Measurements from ENCODE around the gene RALGAPA2. TPM values are rescaled to one million over a fixed set of nuclear protein-coding genes. Genes with fewer than 3 reads are reported as not detected.

The RALGAPA2 gene
- total and polyA plus RNA-seq, 8 donors: 9.6 to 41.7 (median 24.5) TPM

DNA sequence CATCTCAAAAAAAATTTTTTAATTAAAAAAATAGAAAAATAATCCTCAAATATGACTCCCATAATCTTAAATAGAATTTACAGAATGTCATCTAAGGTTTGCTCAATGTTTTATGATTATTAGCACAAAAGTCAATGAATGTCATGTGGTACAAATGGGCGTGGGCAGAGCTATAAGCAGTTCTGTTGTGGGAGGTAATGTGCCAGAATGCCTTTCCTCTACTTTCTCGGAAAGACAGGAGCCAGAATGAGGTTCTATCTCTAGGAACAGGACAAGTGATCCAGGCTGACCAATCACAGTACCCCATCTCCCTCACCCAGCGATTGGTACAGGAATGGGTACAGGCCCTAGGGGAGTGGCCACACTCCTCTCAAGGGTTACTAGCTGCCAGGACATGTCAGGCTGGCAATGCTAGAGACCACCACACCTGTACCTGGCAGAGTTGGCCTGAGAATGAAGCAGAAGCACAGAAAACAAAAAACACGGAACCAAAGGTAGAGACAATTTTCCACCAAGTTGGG is 15.1 kb downstream of the RALGAPA2 start:
- peaks cover 13 to 31% (median 27%) of the 10 kb centered on the region in 3 donors for H3K4me1 ChIP-seq
- FAIRE-seq: no peak
- ATAC-seq: peak in 1 of 4 donors; percentile 23

DNA sequence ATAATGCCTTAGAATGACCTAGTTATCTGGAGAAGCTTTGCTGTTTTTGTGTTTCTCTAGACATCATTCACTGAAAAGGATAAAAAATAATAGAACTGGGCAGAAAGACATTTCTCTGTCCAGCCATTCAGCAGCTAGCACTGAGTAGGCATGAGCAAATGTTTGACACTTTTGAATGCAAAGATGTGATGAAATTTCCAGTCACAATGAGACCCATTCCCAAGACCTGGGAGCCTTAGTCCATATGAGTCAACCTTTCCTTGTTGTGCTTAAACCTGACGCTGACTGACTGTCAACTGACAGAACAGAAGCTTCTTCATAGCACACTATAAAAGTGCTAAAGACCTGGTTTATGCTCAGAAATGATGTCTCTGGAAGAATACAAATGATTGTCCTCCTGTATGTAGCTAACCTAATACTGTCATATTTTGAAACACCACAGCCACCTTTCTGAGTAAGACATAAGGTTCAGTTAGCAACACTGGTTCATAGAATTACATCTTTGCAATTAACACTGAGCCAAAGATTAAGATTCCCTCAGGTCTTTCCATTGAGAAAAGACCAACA is 17.1 kb downstream of the RALGAPA2 start:
- Histone ChIP-seq H3K4me3 (no peak overlapping the region), H3K36me3 (no peaks in the 10 kb centered on the region), H3K27ac (no peak overlapping the region), H3K4me1 (peaks cover 13 to 33% (median 27%) of the 10 kb centered on the region in 3 donors), H3K9me3 (no peaks in the 10 kb centered on the region), H3K27me3 (no peaks in the 10 kb centered on the region)
- WGBS, 2 donors: 87 to 100% methylated on average over 1 of the region's 1 CpG
- FAIRE-seq (no peak), DNase-seq (no peak), ATAC-seq (peak in 1 of 4 donors; percentile 26)
- intact Hi-C loops (cut with DNase I): no loop called here
- TF ChIP-seq, protein P1, sequence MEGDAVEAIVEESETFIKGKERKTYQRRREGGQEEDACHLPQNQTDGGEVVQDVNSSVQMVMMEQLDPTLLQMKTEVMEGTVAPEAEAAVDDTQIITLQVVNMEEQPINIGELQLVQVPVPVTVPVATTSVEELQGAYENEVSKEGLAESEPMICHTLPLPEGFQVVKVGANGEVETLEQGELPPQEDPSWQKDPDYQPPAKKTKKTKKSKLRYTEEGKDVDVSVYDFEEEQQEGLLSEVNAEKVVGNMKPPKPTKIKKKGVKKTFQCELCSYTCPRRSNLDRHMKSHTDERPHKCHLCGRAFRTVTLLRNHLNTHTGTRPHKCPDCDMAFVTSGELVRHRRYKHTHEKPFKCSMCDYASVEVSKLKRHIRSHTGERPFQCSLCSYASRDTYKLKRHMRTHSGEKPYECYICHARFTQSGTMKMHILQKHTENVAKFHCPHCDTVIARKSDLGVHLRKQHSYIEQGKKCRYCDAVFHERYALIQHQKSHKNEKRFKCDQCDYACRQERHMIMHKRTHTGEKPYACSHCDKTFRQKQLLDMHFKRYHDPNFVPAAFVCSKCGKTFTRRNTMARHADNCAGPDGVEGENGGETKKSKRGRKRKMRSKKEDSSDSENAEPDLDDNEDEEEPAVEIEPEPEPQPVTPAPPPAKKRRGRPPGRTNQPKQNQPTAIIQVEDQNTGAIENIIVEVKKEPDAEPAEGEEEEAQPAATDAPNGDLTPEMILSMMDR (IDR thresholded peaks at IDR 0.05): no peak

More for the DNA sequence above, 15.1 kb downstream of the RALGAPA2 start:
- Histone ChIP-seq H3K4me3 (no peak overlapping the region), H3K27ac (no peak overlapping the region), H3K27me3 (no peaks in the 10 kb centered on the region), H3K9me3 (no peaks in the 10 kb centered on the region), H3K36me3 (no peaks in the 10 kb centered on the region)
- TF ChIP-seq, protein P1 (IDR thresholded peaks at IDR 0.05): no peak
- 79 to 84% methylated on average over 4 of the region's 4 CpGs for WGBS, 2 donors
- intact Hi-C loops (cut with DNase I): no loop called here
- no peak for DNase-seq

DNA sequence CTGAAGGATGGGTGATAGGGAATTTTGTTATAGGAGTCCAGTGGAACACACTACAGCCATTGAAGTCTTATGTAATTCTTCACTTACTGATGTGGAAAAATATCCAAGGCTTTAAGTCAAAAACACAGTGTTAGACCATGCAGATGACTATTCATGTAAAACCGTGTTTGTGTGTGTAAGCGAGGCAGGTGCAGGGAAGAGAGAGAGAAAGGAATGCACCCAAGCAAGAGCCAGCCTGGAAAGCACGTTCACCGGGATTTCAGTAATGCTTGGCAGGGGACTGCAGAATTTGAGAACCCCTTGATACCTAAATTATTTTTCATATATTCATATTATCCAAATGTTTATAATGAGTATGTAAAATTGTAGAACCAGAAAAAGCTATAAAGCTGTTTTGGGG is 17.9 kb downstream of the RALGAPA2 start:
- H3K9me3 ChIP-seq: no peaks in the 10 kb centered on the region
- H3K4me1 ChIP-seq: peaks cover 13 to 32% (median 24%) of the 10 kb centered on the region in 3 donors
- FAIRE-seq (no peak), DNase-seq (no peak), ATAC-seq (peak in 1 of 4 donors; percentile 29)
- no peak overlapping the region for H3K27ac ChIP-seq
- no peak overlapping the region for H3K4me3 ChIP-seq
- intact Hi-C loops (cut with DNase I): no loop called here
- 60 to 74% methylated on average over 4 of the region's 4 CpGs for WGBS, 2 donors
- no peaks in the 10 kb centered on the region for H3K36me3 ChIP-seq
- no peaks in the 10 kb centered on the region for H3K27me3 ChIP-seq
- TF ChIP-seq, protein P1 (IDR thresholded peaks at IDR 0.05): no peak

DNA sequence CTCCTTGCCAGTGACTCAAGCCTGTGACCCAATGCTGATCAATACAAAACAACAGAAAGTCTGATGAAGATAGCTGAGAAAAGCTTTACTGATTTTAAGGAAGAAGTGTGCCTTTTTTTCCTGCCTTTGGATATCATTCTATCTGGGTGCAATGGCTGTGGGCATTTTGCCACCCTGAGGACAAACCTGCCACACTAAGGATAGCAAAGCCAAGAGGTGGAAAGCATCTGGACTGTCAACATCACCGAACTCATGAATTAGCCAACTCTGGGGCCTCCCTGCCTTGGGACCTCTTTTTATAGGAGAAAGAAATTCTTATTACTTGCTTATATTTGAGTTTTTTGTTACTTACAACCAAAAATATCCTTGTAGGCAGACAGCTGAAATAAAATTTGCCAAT is 19.9 kb downstream of the RALGAPA2 start:
- Histone ChIP-seq H3K9me3 (no peaks in the 10 kb centered on the region), H3K27me3 (no peaks in the 10 kb centered on the region), H3K27ac (no peak overlapping the region), H3K4me1 (peaks cover 0 to 12% (median 6%) of the 10 kb centered on the region in 3 donors), H3K4me3 (no peak overlapping the region), H3K36me3 (no peaks in the 10 kb centered on the region)
- 55 to 74% methylated on average over 1 of the region's 1 CpG for WGBS, 2 donors
- intact Hi-C loops (cut with DNase I): no loop called here
- DNase-seq (no peak), FAIRE-seq (no peak), ATAC-seq (no peak)
- TF ChIP-seq, protein P1 (IDR thresholded peaks at IDR 0.05): no peak

All from pancreas (tissue), 10 donors.